GM19043 (cell line): Measurements from ENCODE around the gene TXN2.

Source experiments
- ATAC-seq: cut with Tn5 transposase; IDR thresholded peaks from one replicate; pipeline ENCODE4 v1.9.1; 2021; ENCODE audit warnings: low read depth; ENCODE audit not compliant: unreplicated experiment

The TXN2 gene

GRCh38 chr22:36486619-36487384, 5.4 kb upstream of the TXN2 start:
- no peak for ATAC-seq

- ATAC-seq, result no peak
These were observed 473 bp downstream of the TXN2 start for GRCh38 chr22:36480941-36481392.

GRCh38 chr22:36478966-36479365, 2.5 kb downstream of the TXN2 start:
- ATAC-seq, result no peak

GRCh38 chr22:36475341-36475740, 6.1 kb downstream of the TXN2 start:
- ATAC-seq, result no peak

GRCh38 chr22:36472689-36473088, 8.8 kb downstream of the TXN2 start:
- no peak for ATAC-seq

- no peak for ATAC-seq
These were observed 10.1 kb downstream of the TXN2 start for GRCh38 chr22:36471341-36471821.

- no peak for ATAC-seq
These were observed 10.5 kb downstream of the TXN2 start for GRCh38 chr22:36470994-36471331.

GRCh38 chr22:36470162-36470993, 11.1 kb downstream of the TXN2 start:
- peak; percentile 41 for ATAC-seq

GRCh38 chr22:36469094-36469710, 12.2 kb downstream of the TXN2 start:
- ATAC-seq, result no peak

GRCh38 chr22:36467946-36468345, 13.5 kb downstream of the TXN2 start:
- no peak for ATAC-seq

- no peak for ATAC-seq
These were observed 14.2 kb downstream of the TXN2 start for GRCh38 chr22:36467042-36467810.

GRCh38 chr22:36466258-36466657, 15.2 kb downstream of the TXN2 start:
- no peak for ATAC-seq

GRCh38 chr22:36465232-36466021, 16.0 kb downstream of the TXN2 start:
- no peak for ATAC-seq

GRCh38 chr22:36464715-36465231, 16.7 kb downstream of the TXN2 start:
- ATAC-seq, result no peak

- no peak for ATAC-seq
These were observed 17.7 kb downstream of the TXN2 start for GRCh38 chr22:36463783-36464184.

GRCh38 chr22:36461665-36462649, 19.5 kb downstream of the TXN2 start:
- no peak for ATAC-seq

GRCh38 chr22:36460202-36460601, 21.2 kb downstream of the TXN2 start:
- ATAC-seq, result no peak

GRCh38 chr22:36457688-36458450, 23.6 kb downstream of the TXN2 start:
- ATAC-seq, result no peak
